ENCODE measurements around the gene PPP1R27.

The PPP1R27 gene

GRCh38 chr17:81802856-81803643 is 31.8 kb downstream of the PPP1R27 start:
- Histone ChIP-seq H3K27ac (ENCODE audit: low read length) (no peak overlapping the region), H3K27me3 (ENCODE audit: low read depth, low read length) (peaks cover 4% of the 10 kb centered on the region; the same call in 1 of the 2 replicates), H3K9me3 (ENCODE audit: insufficient read depth, low read length) (no peaks in the 10 kb centered on the region), H4K20me1 (ENCODE audit: insufficient read depth, low read length) (no peaks in the 10 kb centered on the region), H3K9ac (ENCODE audit: low read length) (no peak overlapping the region), H2AFZ (ENCODE audit: low read depth, low read length) (no peak overlapping the region), H3K36me3 (replicated peaks; ENCODE audit: low read depth, low read length) (no peaks in the 10 kb centered on the region), H3K4me3 (ENCODE audit: low read length) (no peak overlapping the region), H3K4me2 (ENCODE audit: low read length) (no peak overlapping the region), H3K79me2 (ENCODE audit: low read length) (no peaks in the 10 kb centered on the region), H3K4me1 (ENCODE audit: low read length) (no peaks in the 10 kb centered on the region)
- TF ChIP-seq CTCF (IDR thresholded peaks at IDR 0.05; ENCODE audit: low read depth, low read length) (no peak), EZH2phosphoT487 (IDR thresholded peaks at IDR 0.05; ENCODE audit: low read depth) (no peak)

- TF ChIP-seq EZH2phosphoT487 (IDR thresholded peaks at IDR 0.05; ENCODE audit: low read depth) (no peak), CTCF (IDR thresholded peaks at IDR 0.05; ENCODE audit: low read depth, low read length) (no peak)
- no peaks in the 10 kb centered on the region for H4K20me1 ChIP-seq (ENCODE audit: insufficient read depth, low read length)
- no peaks in the 10 kb centered on the region for H3K27me3 ChIP-seq (ENCODE audit: low read depth, low read length)
- no peaks in the 10 kb centered on the region for H3K9me3 ChIP-seq (ENCODE audit: insufficient read depth, low read length)
- H3K36me3 ChIP-seq (replicated peaks; ENCODE audit: low read depth, low read length) = no peaks in the 10 kb centered on the region
- no peak overlapping the region for H3K27ac ChIP-seq (ENCODE audit: low read length)
- H3K9ac ChIP-seq (ENCODE audit: low read length) = no peak overlapping the region
- H3K4me2 ChIP-seq (ENCODE audit: low read length) = no peak overlapping the region
- H2AFZ ChIP-seq (ENCODE audit: low read depth, low read length) = no peak overlapping the region
- no peaks in the 10 kb centered on the region for H3K79me2 ChIP-seq (ENCODE audit: low read length)
- H3K4me1 ChIP-seq (ENCODE audit: low read length) = no peaks in the 10 kb centered on the region
- no peak overlapping the region for H3K4me3 ChIP-seq (ENCODE audit: low read length)
Observed at GRCh38 chr17:81802048-81802758, 32.6 kb downstream of the PPP1R27 start.

- Histone ChIP-seq H3K4me2 (ENCODE audit: low read length) (no peak overlapping the region), H3K9me3 (ENCODE audit: insufficient read depth, low read length) (no peaks in the 10 kb centered on the region), H3K79me2 (ENCODE audit: low read length) (no peaks in the 10 kb centered on the region), H2AFZ (ENCODE audit: low read depth, low read length) (no peak overlapping the region), H3K4me3 (ENCODE audit: low read length) (no peak overlapping the region), H4K20me1 (ENCODE audit: insufficient read depth, low read length) (no peaks in the 10 kb centered on the region), H3K27me3 (ENCODE audit: low read depth, low read length) (no peaks in the 10 kb centered on the region), H3K36me3 (replicated peaks; ENCODE audit: low read depth, low read length) (no peaks in the 10 kb centered on the region), H3K4me1 (ENCODE audit: low read length) (no peaks in the 10 kb centered on the region), H3K9ac (ENCODE audit: low read length) (no peak overlapping the region), H3K27ac (ENCODE audit: low read length) (no peak overlapping the region)
- no peak for TF ChIP-seq EZH2phosphoT487 (IDR thresholded peaks at IDR 0.05; ENCODE audit: low read depth)
- no peak for TF ChIP-seq CTCF (IDR thresholded peaks at IDR 0.05; ENCODE audit: low read depth, low read length)
Observed at GRCh38 chr17:81801327-81801726, 33.5 kb downstream of the PPP1R27 start.

- Histone ChIP-seq H3K9ac (ENCODE audit: low read length) (no peak overlapping the region), H3K9me3 (ENCODE audit: insufficient read depth, low read length) (no peaks in the 10 kb centered on the region), H3K4me3 (ENCODE audit: low read length) (no peak overlapping the region), H3K4me1 (ENCODE audit: low read length) (no peaks in the 10 kb centered on the region), H3K79me2 (ENCODE audit: low read length) (no peaks in the 10 kb centered on the region), H3K27ac (ENCODE audit: low read length) (no peak overlapping the region), H3K4me2 (ENCODE audit: low read length) (no peak overlapping the region), H2AFZ (ENCODE audit: low read depth, low read length) (no peak overlapping the region), H4K20me1 (ENCODE audit: insufficient read depth, low read length) (no peaks in the 10 kb centered on the region), H3K36me3 (replicated peaks; ENCODE audit: low read depth, low read length) (no peaks in the 10 kb centered on the region), H3K27me3 (ENCODE audit: low read depth, low read length) (no peaks in the 10 kb centered on the region)
- TF ChIP-seq EZH2phosphoT487 (IDR thresholded peaks at IDR 0.05; ENCODE audit: low read depth) (no peak), CTCF (IDR thresholded peaks at IDR 0.05; ENCODE audit: low read depth, low read length) (no peak)
Observed at GRCh38 chr17:81794509-81794908, 40.3 kb downstream of the PPP1R27 start.
